ENCODE data around the gene CD160.
"Not testable (repeated sequence)": the region's sequence is repeated elsewhere in the genome, so short reads cannot be mapped to it uniquely, and the experiment has no call there.

- TF ChIP-seq, protein P1, sequence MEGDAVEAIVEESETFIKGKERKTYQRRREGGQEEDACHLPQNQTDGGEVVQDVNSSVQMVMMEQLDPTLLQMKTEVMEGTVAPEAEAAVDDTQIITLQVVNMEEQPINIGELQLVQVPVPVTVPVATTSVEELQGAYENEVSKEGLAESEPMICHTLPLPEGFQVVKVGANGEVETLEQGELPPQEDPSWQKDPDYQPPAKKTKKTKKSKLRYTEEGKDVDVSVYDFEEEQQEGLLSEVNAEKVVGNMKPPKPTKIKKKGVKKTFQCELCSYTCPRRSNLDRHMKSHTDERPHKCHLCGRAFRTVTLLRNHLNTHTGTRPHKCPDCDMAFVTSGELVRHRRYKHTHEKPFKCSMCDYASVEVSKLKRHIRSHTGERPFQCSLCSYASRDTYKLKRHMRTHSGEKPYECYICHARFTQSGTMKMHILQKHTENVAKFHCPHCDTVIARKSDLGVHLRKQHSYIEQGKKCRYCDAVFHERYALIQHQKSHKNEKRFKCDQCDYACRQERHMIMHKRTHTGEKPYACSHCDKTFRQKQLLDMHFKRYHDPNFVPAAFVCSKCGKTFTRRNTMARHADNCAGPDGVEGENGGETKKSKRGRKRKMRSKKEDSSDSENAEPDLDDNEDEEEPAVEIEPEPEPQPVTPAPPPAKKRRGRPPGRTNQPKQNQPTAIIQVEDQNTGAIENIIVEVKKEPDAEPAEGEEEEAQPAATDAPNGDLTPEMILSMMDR (IDR thresholded peaks at IDR 0.05): not testable (repeated sequence)
- TF ChIP-seq POLR2A (IDR thresholded peaks at IDR 0.05): not testable (repeated sequence)
Observed at GRCh38 chr1:145760395-145760949, 41.2 kb downstream of the CD160 start.

Data from testis (tissue), 2 donors.